Fibroblast of villous mesenchyme (primary cell): ENCODE measurements around the gene DDRGK1. TPM values are rescaled to one million over a fixed set of nuclear protein-coding genes. Genes with fewer than 3 reads are reported as not detected.

Source experiments
- DNase-seq: peaks from one replicate; pipeline ENCODE4 v3.0.0-alpha.2; 2010; ENCODE audit warnings: low read depth
- H3K4me3 ChIP-seq: 2 replicates; pipeline ENCODE4 v1.5.1; 2011; ENCODE audit warnings: low read depth, mild to moderate bottlenecking, low read length
- total RNA-seq: library from RNA; depleted of rRNA; stranded (reverse); fragments of >200 nt; gene quantifications from 2 replicates; pipeline ENCODE4 v1.2.3, GENCODE V29; 2012
- TF ChIP-seq, protein P1 (sequence below): IDR thresholded peaks from 2 replicates; pipeline ENCODE4 v1.5.1; 2012; ENCODE audit warnings: low read depth, mild to moderate bottlenecking, low read length; ENCODE audit not compliant: insufficient read depth

DDRGK1 gene
- total RNA-seq, result 19.0 and 21.6 TPM in 2 replicates

DNA sequence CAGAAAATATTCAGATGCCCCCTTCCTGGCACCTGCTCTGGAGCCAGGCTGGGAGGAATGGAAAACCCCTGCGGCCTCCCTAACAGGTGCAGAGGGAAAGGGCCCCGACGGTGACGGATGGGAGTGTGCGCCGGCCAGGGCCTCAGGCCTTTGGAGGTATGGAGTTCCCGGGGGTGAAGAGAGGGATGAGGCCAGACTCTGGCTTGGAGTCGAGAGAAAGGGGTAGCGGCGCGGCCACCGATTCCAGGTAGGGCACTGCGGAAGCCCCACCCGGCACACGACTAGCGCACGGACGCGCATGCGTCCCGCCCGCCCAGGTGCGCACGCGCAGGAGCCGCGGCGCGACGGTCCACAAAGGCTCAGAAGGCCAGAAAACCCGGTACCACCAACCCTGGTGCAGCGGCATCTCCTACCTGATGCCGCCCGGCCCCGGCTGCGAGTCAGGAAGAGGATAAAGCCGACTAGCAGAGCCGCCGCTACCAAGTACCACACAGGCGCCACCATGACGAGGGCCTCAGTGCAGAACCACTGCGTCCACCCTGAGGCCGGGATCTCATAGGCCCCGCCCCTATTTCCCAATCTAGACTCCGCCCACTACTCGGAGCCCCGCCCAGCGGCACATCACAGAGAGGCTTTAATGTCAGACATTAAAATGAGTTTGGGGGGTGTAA is at the start of gene DDRGK1:
Gene DDRGK1, minus strand, starts transcription at position 559 of the 671 bp plus-strand sequence. Its CDS starts 55 bp downstream, at position 504.
- peak; percentile 83 for DNase-seq
- TF ChIP-seq, protein P1, sequence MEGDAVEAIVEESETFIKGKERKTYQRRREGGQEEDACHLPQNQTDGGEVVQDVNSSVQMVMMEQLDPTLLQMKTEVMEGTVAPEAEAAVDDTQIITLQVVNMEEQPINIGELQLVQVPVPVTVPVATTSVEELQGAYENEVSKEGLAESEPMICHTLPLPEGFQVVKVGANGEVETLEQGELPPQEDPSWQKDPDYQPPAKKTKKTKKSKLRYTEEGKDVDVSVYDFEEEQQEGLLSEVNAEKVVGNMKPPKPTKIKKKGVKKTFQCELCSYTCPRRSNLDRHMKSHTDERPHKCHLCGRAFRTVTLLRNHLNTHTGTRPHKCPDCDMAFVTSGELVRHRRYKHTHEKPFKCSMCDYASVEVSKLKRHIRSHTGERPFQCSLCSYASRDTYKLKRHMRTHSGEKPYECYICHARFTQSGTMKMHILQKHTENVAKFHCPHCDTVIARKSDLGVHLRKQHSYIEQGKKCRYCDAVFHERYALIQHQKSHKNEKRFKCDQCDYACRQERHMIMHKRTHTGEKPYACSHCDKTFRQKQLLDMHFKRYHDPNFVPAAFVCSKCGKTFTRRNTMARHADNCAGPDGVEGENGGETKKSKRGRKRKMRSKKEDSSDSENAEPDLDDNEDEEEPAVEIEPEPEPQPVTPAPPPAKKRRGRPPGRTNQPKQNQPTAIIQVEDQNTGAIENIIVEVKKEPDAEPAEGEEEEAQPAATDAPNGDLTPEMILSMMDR, result no peak
- peak within 1 kb of the TSS; percentile 98 for H3K4me3 ChIP-seq

DNA sequence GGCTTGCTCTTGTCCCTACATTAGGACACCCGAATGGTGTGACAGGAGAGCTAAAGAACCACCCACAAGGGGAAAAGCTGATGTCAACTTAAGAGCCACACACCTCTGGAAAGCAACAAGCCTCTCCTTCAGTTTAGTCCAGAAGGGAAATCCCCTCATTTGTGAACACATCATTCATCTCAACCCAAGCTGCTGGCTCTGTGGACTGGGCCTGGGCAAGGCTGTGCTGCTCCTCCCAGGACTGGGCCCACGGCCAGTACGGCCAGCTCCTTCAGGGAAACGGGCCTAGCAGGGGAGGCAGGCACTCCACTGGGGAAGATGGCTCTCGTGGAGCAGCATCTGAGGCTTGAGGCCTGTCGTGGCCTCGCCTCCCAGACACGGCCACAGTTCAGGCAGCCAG is 47.3 kb upstream of the DDRGK1 start:
- TF ChIP-seq, protein P1, result no peak
- DNase-seq, result no peak
- no peak overlapping the region for H3K4me3 ChIP-seq

DNA sequence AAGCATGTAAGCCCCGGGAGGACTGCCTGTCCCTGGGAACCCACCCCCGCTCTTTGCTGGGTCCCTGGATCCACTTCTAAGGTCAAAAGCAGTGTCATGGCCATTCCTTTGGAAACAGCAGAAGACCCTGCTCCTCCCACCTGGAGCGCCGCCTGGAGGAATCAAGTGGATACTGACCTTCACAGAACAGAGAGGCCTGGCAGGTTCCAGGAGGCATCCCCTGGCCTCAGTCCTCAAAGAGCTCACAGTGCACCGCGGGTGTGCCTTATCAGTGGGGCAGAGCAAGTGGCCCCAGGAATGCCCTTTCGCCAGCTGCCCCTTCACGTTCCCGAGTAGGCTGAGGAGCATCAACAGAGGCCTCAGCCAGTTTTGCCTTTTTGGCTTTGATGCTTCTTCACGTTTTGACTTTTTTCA is 45.6 kb upstream of the DDRGK1 start:
- TF ChIP-seq, protein P1, result peak; percentile 33
- H3K4me3 ChIP-seq, result no peak overlapping the region
- no peak for DNase-seq

DNA sequence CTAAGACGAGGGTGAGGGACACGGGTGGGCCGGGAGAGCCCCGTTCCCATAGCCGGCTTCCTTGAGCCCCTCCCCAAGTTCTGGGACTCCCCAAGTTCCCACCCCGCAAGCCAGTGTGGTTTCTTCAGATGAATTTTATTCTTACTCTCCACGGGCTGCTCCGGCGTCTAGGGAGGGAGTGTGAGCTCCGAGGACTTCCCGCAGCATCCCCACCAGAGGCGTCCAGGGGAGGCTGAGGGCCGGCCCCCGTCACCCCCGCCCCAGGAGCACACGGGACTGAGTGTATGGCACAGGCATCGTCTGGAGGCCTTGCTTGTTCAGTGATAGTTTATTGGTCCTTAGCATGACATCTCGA is 44.5 kb upstream of the DDRGK1 start:
- H3K4me3 ChIP-seq, result peak overlapping the region; percentile 42
- TF ChIP-seq, protein P1, result no peak
- DNase-seq, result no peak

DNA sequence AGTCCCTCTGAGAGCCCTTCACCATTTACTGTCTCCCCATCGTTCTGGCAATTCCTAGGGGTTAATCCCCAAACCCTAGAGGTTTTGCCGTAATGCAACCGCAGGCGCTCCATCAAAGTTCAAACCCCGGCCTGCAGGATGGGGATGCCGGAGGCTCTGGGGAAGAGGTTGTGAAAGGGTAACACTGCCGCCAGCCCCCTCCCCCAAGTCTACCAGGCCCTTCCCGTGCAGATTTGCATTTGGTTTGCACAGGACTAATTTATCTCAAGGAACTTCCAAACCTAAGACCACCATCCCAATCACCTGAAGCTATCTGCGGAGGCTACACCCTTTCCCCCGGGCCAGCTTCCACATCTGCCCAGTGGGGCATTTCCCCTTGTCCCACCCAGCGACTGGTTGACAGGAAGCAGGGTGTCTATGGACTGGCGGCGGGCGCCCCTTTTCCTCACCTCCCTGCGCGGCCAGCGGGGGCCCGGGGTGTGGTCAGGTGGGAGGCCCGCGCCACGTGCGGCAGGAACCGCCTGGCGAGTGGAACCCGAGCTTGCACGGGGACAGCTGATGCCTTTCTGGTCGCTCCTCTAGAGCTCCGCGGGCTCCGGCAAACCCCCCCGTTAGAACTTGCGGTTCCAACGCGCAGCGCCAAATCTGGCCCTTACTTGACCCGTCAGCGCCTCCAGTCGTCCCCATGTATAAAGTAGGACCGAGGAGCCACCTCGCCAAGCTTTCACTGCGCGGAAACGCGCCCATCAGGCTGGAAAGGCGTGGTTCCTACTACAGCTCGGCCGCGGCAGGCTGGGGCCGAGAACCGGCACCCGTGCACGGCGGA is 43.9 kb upstream of the DDRGK1 start:
- peak; percentile 39 for DNase-seq
- peak overlapping the region; percentile 42 for H3K4me3 ChIP-seq
- TF ChIP-seq, protein P1, result no peak

DNA sequence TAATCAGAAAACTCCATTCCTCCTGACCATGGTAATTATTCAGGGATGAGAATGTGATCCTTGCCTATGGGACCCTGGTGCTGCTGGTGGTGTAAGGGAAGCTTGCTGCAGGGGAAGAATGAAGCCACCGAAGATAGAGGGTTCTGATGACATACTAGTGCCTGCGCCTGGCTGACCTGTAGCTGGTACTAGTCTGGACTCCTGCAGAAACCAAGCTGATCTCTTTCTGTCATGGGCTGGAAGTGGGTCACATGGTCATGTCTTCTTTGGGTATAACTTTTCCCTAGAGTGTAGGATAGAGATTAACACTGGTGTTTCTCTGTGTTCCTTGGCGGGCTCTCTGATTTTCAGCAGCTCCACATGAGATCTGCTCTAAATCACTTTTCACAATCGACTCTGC is 43.2 kb upstream of the DDRGK1 start:
- DNase-seq, result no peak
- no peak overlapping the region for H3K4me3 ChIP-seq
- TF ChIP-seq, protein P1, result no peak
